AG09309 (cell line): ENCODE results near the gene TMPRSS13.

Experiments
- DNase-seq: peaks from one replicate; pipeline ENCODE4 v3.0.0-alpha.2; 2010; ENCODE audit warnings: low read depth
- H3K4me3 ChIP-seq: 2 replicates; pipeline ENCODE4 v1.5.1; 2011; ENCODE audit warnings: mild to moderate bottlenecking, low read depth, low read length, moderate library complexity; ENCODE audit not compliant: control insufficient read depth
- TF ChIP-seq, protein P1 (sequence below): IDR thresholded peaks from 2 replicates; pipeline ENCODE4 v1.5.1; 2011; ENCODE audit warnings: mild to moderate bottlenecking, low read depth, low read length, inconsistent platforms; ENCODE audit not compliant: insufficient read depth, control insufficient read depth; ENCODE audit errors: missing control alignments

TMPRSS13 gene

DNA sequence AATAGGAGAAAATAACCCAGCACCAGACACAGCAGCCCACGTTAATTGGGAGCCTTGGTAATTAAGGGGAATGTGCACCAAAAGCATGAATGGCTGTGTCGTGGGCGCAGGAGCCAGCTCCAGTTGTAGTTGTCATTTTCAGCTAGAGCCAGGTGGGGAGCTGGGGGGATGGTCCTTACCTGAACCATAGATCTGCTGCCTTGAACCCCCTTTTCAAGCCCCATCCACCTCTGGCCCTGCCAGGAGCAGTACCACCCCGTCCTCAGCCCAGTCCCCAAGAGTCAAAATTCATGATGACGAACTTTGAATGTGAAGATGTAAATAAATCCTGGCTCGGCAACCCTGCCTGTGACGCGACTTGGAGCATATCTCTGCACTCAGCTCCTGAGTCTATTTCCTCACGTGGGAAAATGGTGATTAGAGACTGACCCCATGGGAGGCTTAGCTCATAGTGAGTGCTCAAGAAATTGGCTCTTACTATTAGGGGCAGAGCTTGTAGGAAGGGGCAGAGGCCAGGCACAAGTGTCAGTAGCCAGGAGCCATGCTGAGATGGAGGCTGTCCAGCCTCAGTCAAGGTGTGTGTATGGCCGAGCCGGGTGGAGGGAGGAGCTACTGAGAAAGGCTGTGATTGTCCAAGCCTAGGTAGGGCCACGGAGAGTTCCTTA, 52.0 kb downstream of the TMPRSS13 start:
- no peak for DNase-seq
- TF ChIP-seq, protein P1, sequence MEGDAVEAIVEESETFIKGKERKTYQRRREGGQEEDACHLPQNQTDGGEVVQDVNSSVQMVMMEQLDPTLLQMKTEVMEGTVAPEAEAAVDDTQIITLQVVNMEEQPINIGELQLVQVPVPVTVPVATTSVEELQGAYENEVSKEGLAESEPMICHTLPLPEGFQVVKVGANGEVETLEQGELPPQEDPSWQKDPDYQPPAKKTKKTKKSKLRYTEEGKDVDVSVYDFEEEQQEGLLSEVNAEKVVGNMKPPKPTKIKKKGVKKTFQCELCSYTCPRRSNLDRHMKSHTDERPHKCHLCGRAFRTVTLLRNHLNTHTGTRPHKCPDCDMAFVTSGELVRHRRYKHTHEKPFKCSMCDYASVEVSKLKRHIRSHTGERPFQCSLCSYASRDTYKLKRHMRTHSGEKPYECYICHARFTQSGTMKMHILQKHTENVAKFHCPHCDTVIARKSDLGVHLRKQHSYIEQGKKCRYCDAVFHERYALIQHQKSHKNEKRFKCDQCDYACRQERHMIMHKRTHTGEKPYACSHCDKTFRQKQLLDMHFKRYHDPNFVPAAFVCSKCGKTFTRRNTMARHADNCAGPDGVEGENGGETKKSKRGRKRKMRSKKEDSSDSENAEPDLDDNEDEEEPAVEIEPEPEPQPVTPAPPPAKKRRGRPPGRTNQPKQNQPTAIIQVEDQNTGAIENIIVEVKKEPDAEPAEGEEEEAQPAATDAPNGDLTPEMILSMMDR = no peak
- no peak overlapping the region for H3K4me3 ChIP-seq

DNA sequence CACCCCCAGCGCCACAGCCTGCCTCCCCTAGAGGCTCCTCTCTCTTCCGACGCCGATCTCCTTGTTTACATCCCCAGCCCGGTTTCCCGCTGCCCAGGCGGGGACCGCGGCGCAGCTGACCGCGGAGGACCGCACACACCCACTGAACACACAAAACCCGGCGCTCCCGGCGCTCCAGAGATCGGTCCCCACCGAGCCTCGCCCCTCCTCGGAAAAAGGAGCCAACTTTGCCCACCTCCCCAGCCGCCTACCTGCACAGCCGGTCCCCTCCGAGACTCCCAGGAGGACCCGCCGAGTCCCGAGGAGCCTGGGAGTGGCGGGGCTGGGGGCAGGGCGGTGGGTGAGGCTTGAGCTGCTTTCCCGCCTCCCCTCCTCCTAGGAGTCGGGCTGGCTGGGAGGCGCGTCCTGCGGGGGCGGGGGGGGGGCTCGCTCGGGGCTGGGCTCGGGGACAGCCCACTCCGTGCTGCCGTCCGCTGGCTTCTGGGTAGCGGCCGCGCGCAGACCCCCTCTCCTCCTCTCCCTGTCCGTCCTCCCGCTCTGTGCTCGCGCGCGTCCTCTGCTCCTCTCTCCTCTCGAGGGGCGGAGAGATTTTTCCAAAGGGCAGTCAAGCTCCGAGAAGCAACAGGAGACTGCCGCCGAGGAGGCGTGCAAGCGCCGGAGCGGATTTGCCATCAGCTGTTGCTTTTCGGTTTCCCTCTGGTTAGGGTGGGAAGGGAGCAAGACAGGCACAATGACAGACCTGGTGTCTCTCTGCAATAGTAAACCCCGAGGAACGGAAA, 52.7 kb downstream of the TMPRSS13 start, which contains the start of gene FXYD6:
Gene FXYD6 (minus strand): TSS at position 318 of the 779 bp plus-strand sequence. CDS start 33,882 bp downstream, outside the sequence.
- TF ChIP-seq, protein P1 = no peak
- DNase-seq = no peak
- no peak within 1 kb of the TSS for H3K4me3 ChIP-seq

DNA sequence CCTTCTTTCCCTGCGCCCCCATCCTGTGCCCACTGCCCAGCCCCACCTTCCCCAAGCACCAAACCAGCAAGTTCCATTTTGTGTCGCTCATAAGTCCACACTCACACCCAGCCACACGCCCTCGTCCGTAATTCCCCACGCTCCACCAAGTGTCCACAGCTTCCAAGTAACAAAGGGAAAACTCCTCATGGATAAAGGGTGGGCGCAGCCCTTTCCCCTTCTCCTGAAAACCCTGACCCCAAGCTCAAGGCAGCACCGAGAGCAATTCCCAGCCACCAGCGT, 53.2 kb downstream of the TMPRSS13 start:
- no peak for DNase-seq
- H3K4me3 ChIP-seq = no peak overlapping the region

DNA sequence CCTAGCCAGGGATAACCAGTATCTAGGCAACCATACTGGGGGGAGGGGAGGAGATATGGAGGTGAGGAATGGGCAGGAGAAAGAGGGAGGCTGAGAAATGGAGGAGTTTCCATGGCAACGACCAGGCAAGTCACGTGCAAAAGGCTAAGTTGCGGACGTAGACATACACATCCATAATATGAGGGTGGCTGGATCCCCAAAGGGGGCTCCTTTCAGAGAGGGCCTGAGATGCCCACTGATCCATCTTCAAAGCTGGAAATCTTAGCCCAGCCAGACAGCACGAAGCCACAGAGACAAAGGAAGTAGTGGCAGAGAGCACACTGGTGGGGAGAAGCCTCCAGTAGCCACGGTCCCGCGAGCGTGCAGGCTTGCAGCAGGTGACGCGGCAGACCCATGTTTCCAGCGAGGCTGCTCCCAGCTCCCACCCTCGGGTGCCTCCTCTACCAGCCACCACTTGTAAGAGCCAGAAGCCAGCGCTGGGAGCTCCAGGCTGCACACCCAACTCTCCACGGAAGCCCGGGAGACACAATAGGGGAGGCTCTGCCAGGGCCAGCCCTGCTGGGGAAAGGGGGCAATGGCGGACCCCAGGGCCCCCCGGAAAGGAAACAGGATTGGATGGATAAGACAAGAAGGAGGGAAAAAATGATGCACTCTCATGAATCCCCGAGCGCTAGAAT, 53.7 kb downstream of the TMPRSS13 start:
- TF ChIP-seq, protein P1 = no peak
- no peak overlapping the region for H3K4me3 ChIP-seq
- DNase-seq = no peak

More for the DNA sequence above, 53.2 kb downstream of the TMPRSS13 start:
- TF ChIP-seq, protein P1 = no peak

DNA sequence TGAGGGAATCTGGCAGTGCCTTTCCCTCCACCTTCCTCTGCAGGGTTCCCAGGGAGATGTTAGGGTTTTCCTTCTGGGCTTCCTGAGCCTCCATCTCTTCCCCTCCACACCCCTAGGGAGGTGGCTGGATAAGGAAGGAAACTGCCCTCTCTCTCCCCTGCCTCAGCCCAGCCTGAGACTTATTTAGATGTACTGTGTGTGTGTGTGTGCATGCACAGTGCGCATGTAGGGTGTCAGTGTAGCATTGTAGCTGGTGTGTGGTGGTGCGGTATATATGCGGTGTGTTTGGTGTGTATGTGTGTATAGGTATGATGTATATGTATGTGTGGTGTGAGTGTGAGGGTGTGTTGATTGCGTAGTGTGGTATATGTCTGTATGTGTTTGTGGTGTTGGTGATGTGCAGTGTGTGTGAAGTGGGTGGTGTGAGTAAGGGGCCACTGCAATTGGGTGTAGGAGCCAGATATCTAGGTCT, 54.3 kb downstream of the TMPRSS13 start:
- no peak overlapping the region for H3K4me3 ChIP-seq
- TF ChIP-seq, protein P1 = no peak
- DNase-seq = no peak

DNA sequence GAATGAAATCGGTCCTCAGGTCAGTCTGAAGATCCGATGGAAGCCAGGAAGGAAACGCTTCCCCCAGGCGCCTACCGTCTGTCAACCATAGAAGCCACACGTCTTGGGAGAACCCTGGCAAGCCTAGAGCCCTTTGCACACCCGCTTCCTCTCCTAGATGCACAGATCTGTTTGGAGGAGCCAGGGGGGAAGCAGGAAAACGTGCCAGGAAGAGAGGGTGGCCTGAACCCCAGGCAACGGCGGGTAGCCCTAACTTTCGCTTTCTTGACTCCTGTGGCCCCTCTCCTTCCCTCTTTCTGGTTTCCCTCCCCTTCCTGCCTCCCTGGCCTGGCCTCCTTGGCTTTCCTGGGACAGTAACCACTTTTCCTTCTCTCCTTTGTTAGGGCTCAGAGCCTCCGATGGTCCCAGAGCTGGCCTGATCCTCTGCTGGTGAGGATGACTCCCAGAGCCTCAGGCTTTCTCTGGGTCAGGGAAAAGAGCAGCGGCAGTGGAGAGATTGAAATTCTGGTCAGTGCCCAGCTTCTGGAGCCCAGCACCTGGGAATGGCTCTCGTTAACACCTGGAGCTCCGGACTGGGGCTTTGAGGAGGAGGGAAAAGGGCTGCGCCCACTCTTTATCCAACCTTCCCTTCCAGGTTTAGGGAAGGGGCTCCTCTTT, 54.8 kb downstream of the TMPRSS13 start:
- H3K4me3 ChIP-seq = no peak overlapping the region
- no peak for DNase-seq
- TF ChIP-seq, protein P1 = no peak
